ENCODE measurements around the gene PBXIP1.
"Not testable (repeated sequence)": the region's sequence is repeated elsewhere in the genome, so short reads cannot be mapped to it uniquely, and the experiment has no call there.

The PBXIP1 gene

GRCh38 chr1:154935749-154936554 is 19.9 kb downstream of the PBXIP1 start:
- DNase-seq = no peak

- no peak for DNase-seq
Observed at GRCh38 chr1:154934358-154934948, 21.4 kb downstream of the PBXIP1 start.

GRCh38 chr1:154931940-154932487 is 23.9 kb downstream of the PBXIP1 start:
- DNase-seq = no peak

GRCh38 chr1:154926201-154926600 is 29.7 kb downstream of the PBXIP1 start:
- DNase-seq = no peak

GRCh38 chr1:154925335-154926170 is 30.3 kb downstream of the PBXIP1 start:
- no peak for DNase-seq

GRCh38 chr1:154923695-154924094 is 32.2 kb downstream of the PBXIP1 start:
- no peak for DNase-seq

- DNase-seq = no peak
Observed at GRCh38 chr1:154913273-154913672, 42.6 kb downstream of the PBXIP1 start.

GRCh38 chr1:154912755-154913154 is 43.1 kb downstream of the PBXIP1 start:
- DNase-seq = no peak

GRCh38 chr1:154911691-154912550 is 44.0 kb downstream of the PBXIP1 start:
- DNase-seq = no peak

- DNase-seq = no peak
Observed at GRCh38 chr1:154910851-154911250, 45.0 kb downstream of the PBXIP1 start.

- DNase-seq = no peak
Observed at GRCh38 chr1:154908937-154909336, 47.0 kb downstream of the PBXIP1 start.

GRCh38 chr1:154908129-154908528 is 47.8 kb downstream of the PBXIP1 start:
- not testable (repeated sequence) for DNase-seq

- no peak for DNase-seq
Observed at GRCh38 chr1:154906621-154907081, 49.2 kb downstream of the PBXIP1 start.

GRCh38 chr1:154902938-154903566 is 52.8 kb downstream of the PBXIP1 start:
- DNase-seq = no peak

- DNase-seq = no peak
Observed at GRCh38 chr1:154901591-154901990, 54.3 kb downstream of the PBXIP1 start.

- DNase-seq = no peak
Observed at GRCh38 chr1:154899041-154899440, 56.9 kb downstream of the PBXIP1 start.

- DNase-seq = no peak
Observed at GRCh38 chr1:154896771-154897286, 59.1 kb downstream of the PBXIP1 start.

- DNase-seq = no peak
Observed at GRCh38 chr1:154895798-154896197, 60.1 kb downstream of the PBXIP1 start.
